GM12875 (cell line): ENCODE measurements around the gene GRAMD2A.

Experiments used
- H3K4me3 ChIP-seq: one replicate; pipeline ENCODE4 v1.5.1; 2011; ENCODE audit warnings: low read depth, low read length, control low read depth
- TF ChIP-seq, protein P1 (sequence below): IDR thresholded peaks from 2 replicates; pipeline ENCODE4 v1.5.1; 2011; ENCODE audit warnings: low read depth, mild to moderate bottlenecking, control low read depth, inconsistent platforms, low read length, moderate library complexity, borderline replicate concordance; ENCODE audit not compliant: insufficient read depth

The GRAMD2A gene

DNA sequence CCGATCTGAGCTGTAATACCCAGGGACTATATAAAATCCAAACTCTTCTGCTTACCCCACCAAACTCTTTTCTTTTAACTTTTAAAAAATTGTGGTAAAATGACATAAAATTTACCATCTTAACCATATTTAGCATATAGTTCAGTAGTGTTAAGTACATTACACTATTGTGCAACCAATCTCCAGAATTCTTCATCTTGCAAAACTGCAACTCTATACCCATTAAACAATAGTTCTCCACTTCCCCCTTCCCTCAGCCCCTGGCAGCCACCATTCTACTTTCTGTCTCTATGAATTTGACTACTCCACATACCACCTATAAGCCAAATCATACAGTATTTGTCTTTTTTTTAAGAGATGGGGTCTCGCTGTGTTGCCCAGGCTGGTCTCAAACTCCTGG is 40.7 kb downstream of the GRAMD2A start:
- no peak overlapping the region for H3K4me3 ChIP-seq
- TF ChIP-seq, protein P1, sequence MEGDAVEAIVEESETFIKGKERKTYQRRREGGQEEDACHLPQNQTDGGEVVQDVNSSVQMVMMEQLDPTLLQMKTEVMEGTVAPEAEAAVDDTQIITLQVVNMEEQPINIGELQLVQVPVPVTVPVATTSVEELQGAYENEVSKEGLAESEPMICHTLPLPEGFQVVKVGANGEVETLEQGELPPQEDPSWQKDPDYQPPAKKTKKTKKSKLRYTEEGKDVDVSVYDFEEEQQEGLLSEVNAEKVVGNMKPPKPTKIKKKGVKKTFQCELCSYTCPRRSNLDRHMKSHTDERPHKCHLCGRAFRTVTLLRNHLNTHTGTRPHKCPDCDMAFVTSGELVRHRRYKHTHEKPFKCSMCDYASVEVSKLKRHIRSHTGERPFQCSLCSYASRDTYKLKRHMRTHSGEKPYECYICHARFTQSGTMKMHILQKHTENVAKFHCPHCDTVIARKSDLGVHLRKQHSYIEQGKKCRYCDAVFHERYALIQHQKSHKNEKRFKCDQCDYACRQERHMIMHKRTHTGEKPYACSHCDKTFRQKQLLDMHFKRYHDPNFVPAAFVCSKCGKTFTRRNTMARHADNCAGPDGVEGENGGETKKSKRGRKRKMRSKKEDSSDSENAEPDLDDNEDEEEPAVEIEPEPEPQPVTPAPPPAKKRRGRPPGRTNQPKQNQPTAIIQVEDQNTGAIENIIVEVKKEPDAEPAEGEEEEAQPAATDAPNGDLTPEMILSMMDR = no peak

DNA sequence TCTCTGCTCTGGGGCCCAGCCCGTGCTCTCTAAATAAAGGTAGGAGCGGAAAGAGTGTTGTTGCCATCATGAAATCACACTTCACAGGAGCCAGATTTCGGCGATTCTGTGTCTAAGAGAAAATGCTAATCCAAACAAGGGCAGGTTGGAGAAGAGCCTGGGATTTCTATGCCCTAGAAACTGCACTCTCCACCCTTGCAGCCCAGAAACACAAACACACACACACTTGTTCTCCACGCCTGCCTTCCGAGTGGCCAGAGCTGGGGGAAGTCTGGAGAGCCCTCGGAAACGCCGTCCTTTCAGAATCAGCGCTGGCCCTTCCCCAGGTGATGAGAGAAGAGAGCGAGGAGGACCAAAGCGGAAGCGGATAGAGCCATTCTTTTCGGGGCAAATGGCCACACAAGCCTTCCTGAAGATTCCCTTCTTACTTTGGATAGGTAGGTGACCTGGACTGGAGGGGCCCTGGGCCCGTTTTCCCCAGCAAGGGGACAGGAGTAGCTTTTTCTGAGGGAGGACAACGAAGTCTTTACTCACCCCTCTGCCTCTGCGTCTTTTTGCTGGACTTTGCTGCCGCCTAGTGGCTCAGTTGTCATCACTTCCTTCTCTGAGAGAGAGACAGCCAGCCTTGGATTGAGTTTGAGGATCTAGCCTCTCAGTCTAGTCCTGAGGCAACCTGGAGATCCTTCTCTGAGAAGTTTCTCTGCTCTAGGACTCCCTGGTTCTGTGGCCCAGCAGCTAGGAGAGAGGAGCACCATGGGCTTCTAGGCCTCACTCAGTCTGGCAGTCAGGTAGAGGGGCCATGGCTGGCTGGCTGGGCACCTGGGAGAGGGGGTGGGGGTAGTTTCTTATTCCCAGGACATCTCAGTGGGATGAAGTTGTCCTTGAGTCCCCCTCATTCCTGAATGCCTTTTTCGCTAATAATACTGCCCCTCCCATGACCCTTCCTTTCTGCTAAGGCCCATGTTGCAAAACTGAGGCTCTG is 41.7 kb downstream of the GRAMD2A start:
- peak overlapping the region; percentile 55 for H3K4me3 ChIP-seq
- TF ChIP-seq, protein P1 = peak; percentile 88

DNA sequence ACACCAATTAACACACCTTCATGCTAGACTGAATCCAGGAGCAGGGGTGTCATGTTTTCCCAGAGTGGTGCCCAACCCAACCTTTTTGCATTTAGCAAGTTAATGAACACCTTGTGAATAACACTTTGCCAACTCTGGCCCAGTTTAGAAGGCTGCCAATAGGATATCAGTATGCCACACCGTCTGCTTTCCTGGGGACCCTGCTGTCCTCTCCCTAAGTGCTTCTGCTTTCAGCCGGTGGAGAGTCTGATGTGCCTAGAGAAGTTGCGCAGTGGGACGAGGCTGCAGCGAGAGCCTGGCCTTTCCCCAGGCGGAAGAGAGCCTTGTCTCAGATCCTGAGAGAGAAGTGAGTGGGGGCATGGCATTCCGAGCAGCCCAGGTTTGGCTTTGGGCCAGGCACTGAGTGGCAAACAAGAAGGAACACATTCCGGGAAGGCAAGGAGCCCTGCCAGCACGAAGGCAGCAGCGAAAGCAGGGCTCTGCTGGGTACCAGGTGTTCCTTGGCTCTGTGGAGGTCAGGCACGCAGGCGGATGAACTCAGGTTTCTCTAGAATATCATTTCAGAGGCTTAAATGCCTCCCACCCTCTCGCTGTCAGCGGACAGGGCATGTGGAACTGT is 42.5 kb downstream of the GRAMD2A start:
- TF ChIP-seq, protein P1 = no peak
- no peak overlapping the region for H3K4me3 ChIP-seq

DNA sequence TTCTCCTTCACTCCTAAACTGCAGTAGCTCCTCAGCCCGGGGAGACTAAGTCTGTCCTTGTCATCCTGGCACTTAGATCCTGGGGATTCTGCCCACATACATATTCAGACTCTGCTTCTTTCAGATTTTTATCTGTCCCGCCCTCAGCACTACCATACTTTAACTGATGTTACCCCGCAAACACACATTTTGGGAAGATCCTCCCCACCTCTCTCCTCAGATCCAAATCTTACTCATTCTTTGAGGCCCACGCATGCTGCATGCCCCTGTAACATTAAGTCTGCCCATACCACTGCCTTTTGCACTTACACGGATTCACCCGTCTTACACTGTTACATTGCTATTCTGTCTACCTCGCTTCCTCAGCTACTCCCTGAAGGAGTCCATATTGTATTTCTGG is 43.3 kb downstream of the GRAMD2A start:
- no peak overlapping the region for H3K4me3 ChIP-seq
- TF ChIP-seq, protein P1 = no peak

DNA sequence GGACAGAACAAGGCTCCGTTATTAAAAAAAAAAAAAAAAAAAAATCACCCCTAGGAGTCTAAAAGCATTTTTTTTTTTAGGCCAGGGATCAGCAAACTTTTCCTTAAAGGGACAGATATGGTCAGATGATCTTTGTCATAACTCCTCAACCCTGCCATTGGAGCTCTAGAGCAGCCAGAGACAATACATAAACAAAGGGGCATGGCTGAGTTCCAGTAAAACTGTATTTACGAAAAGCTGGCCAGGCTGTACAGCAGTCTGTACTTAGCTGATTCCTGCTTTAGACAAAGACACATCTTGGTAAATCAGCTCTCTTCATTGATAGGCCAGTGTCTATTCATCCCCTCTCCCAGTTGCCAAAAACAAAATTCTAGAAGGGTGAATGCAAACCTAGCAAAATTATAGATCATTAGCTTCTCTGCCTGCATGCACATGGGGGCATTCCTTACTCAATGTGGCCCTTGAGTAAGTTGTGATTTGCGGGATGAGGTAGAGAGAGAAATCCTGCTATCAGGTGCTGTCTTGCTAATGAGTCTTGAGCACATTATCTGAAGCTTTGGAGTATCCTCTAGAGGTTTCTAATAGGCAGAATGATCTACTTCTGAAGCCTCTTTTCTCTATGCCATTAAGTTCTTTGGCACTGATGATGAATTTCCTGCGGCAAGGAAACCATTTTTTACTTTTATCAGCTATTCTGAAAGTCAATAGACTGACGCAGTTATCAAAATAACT is 44.2 kb downstream of the GRAMD2A start:
- TF ChIP-seq, protein P1 = no peak
- no peak overlapping the region for H3K4me3 ChIP-seq

DNA sequence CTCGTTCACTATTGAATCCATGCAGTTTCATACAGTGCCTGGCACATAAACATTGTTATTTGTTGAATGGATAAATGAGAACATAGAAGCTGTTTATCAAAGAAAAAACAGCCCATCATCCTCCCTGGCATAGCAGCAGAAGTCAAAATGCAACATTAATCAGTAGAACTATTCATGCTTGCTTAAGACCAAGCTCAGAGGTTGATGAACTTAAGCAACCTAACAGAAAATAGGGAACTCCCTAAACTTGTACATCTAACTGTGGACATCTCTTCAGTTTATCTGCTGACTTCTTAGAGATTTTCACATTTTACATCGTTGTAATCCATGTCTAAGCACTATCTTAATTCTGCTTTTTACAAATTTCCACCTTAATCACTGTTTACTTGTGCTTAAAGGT is 50.2 kb downstream of the GRAMD2A start:
- TF ChIP-seq, protein P1 = no peak
- no peak overlapping the region for H3K4me3 ChIP-seq
